HG02885 (cell line): ENCODE data around the gene MYB.
"Not testable (repeated sequence)": the region's sequence is repeated elsewhere in the genome, so short reads cannot be mapped to it uniquely, and the experiment has no call there.

Source experiments
- ATAC-seq: cut with Tn5 transposase; IDR thresholded peaks from one replicate; pipeline ENCODE4 v1.9.1; 2021; ENCODE audit warnings: mild to moderate bottlenecking; ENCODE audit not compliant: unreplicated experiment, poor library complexity

Gene MYB

DNA sequence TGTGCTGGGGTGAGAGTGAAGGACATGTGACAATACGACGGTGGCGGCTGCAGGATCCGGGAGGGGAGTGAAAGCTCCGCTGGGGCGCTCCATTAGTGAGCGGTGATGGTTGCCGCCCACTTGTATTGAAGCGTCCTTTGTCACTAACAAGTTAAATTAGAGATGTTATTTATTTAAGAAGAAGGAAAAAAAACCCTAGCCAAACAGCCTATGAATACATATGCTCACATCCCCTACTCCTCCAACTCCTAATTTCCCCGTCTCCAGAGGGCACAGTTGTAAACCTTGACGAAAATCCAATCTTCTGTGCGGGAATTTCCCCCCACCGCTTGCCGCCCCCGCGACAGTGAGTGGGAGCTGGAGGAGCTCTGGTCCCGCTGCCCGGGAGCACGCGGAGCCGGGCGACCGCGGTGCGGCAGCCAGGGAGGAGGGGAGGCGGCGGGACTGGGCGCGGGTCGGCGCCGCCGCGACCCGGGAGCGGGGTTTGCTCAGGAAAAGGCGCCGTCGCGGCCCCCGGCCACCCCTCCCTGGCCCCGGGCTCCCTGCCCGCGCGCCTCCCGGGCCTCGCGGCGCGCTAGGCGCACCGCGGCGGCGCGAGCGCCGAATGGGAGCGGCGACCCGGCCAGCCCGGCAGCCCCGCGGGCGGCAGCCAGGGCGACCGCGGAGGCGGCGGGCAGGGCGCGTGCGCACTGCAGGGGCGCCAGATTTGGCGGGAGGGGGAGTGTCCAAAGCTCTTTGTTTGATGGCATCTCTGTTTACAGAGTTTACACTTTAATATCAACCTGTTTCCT, at the start of gene MYB:
MYB (plus strand) TSS at position 767 of the 791 bp plus-strand sequence. CDS start 206 bp downstream, outside the sequence.
- peak; percentile 37 for ATAC-seq

DNA sequence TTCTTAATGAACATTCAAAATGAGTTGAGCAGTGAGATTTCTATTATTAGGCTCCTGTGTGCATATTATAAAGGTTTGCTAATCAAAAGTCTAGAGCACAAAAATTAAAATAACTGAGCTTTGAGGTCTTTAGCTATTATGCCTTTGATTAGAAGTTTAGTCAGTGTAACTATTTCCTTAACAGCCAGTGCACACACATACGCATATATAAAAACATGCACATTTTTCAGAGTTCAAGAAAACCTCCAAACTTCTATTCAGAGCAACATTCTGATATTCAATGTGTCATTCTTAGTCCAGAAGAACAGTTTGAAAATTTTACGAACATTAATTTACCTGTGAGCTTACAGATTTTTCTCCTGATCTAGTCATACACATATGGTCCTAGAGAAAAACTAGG, 48.3 kb upstream of the MYB start:
- ATAC-seq = no peak

DNA sequence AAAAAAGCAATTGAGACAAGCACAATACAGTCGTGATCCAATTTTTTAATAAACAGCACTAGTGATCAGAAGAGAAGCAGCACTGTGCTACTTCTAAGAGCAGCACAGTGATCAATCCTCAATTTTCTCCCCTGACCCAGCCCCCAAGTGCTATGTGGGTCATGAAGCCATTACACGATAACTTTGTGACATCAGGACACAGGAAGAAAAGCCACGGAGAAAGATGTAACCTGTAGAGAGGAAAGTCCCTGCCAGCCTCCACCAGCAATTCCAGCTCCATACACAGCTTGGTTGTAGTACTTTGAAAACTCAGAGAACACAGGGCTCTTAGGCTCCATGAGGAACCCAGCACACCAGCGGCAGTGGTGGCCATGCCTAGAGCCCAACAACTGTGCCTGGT, 45.3 kb upstream of the MYB start:
- ATAC-seq = no peak

DNA sequence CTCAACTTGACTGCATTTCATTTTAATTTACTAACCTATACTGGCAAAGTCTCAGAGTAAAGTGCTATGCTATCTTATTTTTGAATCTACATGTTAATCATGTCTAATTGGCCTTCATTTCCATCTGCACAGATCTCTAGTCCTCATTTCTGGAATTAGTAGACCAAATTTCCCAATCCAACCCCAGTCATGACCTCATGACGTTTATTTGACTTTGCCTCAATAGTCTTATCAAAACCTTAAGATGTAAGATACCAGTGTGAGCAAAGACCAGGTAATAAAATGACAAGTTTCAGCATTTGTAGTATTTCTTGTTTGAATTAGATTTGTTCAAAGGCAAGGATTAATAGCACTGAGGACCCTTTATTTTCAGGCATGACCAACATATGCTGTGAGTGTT, 43.3 kb upstream of the MYB start:
- no peak for ATAC-seq

DNA sequence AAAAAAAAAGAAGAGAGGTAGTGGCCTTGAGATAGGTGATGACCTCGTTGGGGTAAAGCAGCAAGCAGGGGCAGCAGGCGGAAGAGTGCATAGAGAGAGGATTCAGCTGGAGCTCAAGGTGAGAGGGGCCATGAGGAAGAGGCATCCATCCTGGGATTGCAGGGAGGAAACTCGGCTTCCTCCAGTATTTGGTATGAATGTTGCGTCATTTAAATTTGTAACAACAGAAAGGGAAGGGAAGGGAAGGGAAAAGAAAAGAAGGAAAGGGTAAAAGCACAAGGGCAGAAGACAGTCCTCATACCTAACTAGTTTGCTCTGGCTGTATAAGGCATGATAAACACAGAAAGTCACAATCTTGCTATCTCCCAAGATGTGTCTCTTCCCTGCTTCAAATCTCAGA, 39.9 kb upstream of the MYB start:
- no peak for ATAC-seq

DNA sequence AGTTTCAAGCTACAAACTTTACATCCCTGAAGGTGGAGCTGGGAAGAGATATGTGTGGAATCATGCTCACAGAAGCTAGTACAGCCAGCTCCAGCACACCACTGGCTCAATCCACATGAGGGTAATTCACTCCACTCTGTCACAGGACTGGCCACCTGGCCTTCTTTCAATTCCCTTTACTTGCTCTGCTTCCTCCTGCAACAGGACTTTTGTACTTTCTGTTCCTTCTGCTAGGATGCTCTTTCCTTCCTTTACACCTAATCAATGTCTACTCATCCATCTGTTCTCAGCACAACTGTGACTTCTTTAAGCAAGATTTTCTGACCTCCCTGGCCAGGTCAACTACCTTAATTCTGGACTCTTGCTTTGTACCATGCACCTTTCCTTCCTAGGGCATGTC, 39.4 kb upstream of the MYB start:
- ATAC-seq = peak; percentile 45

DNA sequence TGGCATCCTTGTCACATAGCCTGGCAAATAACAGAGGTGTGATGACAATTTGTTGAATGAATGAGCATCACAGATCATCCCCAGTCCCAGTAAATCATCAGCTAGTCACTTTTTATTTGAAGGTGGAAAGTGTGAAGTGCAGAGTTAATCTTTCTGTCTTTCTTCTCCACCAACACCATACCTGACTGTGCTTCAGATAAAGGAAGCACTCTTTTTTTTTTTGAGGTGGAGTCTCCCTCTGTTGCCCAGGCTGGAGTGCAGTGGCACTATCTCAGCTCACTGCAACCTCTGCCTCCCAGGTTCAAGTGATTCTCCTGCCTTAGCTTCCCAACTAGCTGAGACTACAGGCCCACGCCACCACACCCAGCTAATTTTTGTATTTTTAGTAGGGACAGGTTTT, 38.9 kb upstream of the MYB start:
- ATAC-seq = not testable (repeated sequence)

DNA sequence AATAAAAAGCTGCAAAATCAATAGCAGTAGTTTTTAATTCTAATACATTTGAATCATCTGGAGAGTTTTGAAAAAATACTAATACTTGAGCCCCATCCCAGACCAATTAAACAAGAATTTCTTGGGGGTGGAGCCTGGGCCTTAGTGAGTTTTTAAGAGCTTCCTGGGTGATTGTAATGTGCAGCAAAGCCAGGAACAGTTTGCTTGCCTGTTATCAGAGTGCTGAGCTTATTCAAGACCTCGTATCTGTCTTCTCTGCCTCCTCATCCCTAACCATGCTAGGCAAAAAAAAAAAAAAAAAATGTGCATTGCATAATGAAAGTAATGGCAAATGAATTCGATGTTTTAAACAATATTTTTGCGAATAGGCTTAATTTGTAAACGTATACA, 36.4 kb upstream of the MYB start:
- no peak for ATAC-seq

DNA sequence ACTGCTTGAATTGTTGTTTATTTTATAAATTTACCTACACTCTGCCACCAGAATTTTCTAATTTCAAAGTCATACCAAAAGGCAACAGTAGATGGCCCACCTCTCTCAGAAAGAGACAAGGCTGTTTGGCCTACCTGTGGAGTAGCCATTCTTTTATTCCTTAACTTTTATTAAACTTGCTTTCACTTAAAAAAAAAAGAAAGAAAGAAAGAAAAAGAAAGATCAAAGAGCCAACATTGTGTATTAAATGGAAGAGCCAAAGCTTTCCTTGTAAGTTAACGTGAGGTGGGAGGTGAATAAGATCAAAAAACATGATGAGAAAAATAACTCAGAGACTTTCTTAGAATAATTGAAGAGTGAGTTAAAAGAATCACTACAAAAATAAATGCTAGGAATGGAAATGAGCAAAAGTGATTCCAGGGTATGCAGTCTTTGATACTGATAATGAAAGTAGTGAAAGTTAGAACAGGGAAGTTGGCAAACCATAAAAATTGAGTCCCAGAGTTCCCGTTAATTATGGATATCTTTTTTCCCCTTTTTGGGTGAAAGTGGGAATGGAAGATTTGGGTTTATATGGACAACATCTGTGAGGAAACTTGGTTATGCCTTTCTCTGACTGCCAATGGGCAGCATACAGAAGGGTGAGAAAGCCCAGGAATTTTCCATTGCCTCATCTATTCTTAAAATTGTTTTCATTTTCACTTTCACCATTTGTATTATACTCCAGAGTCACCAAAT, 35.9 kb upstream of the MYB start:
- ATAC-seq = no peak

DNA sequence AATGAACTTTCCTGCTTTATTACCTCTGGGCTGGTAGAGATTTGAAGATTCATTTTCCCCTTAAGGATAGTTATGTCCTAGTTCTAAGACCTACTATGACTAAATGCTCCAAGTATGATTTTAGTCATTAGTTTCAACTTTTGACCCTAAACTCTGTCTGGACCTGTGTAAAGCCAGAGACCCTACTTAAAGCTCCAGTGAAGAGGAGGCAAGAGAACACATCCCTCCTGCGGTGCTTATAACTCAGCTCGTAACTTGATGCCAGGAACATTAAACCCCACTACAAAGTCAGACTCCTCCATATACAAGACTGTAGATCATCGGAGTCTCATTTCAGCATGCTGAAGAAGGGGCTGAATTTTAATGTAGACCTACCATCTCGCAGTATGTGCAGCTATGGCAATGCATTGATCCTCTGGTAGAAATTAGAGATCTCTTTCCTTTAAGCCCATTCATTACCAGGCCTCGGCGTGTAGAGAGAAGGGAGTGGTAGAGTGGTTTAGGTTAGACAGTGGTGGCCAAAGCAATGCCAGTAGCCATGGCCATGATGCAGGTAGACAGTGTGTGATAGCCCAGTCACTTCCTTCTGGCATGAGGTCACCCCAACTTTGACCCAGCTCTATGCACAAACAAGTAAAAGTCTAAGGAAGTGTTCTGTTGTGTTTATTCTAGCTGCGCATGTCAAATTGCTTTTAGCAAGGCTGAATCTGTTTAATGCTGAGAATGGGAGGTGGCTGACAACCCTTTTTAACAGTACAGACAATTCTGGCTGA, 34.8 kb upstream of the MYB start:
- ATAC-seq = no peak

DNA sequence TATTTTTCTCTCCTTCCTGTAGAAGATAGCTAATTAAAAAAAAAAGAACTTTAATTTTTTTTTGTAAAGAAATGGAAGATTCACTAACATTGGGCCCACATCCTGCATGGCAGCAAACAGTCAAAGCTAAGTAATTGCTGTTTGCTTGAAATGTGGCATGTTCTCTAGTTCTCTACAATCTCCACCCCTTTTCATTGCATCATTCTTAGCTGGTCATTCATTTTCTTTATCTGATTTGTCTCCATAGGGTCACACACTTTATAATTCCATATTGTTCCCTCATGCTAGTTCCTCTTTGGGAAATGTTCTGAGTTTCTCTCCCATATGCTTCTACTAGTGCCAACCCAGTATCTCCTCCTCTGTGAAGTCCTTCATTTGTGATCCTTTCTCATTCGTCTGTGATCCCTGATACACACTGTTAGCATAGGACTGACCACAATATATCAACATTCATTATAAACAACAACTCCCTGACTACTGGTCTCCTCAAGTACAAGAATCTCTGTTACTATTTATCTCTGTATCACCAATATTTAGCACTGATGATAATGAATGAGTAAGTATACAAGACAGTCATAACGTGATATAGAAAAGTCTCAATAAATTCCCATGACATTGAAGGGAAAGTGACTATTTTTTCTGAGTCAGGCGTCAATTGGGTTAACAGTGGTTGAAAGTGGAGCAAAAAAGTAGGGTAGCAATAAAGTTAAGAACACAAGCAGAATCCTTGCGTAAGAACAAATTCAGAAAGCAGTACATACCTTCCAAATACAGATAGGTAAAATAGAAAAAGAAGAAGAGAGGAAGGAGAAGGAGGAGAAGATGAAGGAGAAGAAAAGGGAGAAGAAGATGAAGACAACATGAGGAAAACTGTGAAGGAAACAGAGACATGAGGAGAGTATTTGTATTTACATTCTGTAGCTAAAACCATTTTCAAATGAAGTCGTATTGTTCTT, 33.2 kb upstream of the MYB start:
- no peak for ATAC-seq

DNA sequence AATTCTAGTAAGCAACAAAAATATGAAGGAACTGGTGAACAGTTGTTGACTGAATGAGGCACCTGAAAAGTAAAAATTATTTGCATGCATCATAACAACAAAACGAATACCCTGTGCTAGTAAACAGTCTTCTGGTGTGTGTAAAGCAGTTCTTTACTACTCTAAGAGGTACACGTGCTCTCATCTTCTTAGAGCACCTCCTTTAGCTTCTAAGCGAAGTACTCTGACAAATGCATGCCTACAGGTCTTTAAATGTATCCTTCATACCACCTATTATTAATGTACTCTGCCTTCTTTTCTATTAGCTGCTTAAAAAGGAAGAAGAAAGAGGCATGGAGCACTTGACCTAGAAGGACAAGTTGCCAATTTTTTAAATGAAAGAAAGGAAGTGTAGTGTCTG, 32.2 kb upstream of the MYB start:
- no peak for ATAC-seq

DNA sequence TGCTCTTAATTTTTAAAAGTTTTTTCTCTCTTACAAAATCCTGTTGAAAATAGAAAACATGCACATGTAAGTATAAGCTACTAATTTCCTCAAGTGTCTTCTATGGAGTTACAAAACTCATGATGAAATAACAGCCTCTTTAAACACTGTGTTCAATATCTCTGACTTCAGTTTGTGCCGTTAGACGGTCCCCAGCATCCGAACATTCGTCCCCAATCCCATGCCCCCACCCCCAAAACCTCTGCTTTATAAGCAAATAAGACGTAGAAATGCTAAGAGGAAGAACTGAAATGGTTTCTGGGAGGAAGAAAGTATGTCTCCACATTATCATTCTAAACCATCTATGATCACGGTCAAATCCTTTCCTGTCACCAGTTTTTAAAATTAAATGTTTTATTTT, 31.7 kb upstream of the MYB start:
- ATAC-seq = no peak

DNA sequence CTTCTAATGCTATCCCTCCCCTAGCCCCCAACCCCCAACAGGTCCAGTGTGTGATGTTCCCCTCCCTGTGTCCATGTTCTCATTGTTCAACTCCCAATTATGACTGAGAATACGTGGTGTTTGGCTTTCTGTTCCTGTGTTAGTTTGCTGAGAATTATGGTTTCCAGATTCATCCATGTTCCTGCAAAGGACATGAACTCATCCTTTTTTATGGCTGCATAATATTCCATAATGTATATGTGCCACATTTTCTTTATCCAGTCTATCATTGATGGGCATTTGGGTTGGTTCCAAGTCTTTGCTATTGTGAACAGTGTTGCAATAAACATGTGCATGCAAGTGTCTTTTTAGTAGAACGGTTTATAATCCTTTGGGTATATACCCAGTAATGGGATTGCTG, 30.6 kb upstream of the MYB start:
- ATAC-seq = not testable (repeated sequence)

DNA sequence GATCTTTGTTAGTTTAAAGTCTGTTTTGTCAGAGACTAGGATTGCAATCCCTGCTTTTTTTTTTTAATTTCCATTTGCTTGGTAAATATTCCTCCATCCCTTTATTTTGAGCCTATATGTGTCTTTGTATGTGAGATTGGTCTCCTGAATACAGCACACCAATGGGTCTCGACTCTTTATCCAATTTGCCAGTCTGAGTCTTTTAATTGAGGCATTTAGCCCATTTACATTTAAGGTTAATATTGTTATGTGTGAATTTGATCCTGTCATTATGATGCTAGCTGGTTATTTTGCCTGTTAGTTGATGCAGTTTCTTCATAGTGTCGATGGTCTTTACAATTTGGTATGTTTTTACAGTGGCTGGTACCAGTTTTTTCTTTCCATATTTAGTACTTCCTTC, 27.0 kb upstream of the MYB start:
- not testable (repeated sequence) for ATAC-seq

DNA sequence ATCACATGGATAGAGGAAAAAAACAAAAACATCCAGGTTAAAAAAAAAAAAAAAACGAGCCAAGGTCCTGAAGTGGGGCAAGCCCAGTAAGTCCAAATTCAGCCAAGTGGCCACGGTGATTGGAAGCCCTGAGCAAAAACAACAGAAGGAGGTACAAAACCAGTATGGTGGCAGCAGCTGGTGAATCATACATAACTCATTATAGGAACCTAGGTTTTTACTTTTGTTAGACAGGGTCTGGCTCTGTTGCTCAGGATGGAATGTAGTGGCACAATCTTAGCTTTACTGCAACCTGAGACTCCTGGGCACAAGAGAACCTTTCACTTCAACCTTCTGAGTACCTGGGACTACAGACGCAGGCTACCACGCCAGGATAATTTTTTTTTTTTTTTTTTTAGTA, 22.7 kb upstream of the MYB start:
- no peak for ATAC-seq

DNA sequence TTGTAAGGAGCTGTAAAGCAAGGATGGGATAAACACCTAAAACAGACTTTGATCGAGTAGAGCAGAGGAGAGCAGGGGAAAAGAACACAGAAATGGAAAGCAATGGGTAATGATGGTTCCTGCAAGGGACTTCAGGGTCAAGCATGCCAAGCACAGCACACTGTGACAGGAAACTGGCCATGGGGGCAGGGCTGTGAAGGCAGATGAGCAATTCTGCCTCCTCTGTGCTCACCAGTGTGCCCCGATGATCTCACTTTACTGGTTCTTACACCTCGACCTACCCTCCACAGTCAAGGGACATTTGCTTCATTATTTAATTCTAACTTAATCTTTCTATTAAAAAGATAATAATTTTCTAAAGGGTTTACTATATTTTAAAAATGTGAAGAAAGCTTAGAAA, 21.6 kb upstream of the MYB start:
- ATAC-seq = peak; percentile 51

DNA sequence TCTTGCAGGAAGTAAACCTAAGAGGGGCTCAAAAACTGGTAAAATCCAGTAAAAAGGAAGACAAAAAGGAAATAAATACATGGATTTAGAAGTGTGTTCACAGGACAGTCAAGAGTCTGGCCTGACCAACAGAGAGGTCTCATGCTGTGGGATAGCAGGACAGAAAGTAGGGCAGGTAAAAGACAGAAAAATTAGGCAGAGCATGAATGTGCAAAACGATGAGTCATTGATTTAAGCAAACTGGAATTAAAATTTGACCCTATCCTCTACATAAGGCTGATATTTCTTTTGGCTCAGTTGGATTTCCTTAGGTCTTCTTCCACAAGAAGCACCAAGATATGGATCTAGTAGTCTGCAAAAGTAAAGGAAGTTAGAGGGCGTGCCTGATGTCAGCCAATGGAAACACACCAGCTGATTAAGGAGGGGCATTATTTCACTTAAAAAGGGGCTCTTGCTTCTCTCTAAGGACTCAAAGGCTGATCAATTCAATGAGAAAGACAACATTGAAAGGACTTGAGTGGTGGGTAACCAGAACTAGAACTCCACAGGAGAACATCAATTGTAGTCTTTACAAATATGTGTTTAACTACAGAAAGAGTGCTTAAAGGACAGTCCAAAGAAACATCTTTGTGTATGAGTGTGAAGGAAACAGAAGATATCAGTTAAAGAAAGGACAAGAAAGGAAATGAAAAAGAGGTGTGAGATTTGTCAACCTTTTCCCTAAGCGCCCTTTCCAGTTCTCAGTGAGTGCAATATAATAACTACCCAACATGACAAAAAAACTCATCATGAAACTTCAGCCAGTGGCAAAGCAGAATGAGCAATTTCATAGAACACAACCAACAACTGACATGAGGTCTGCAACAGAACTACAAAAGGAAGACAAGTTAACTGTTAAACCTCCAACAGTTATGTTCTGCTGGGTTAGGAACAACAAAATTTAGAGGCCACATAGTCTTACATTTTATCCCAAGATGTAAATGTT, 19.4 kb upstream of the MYB start:
- peak; percentile 40 for ATAC-seq
